Suppressor macrophage treated with lipopolysaccharide for 4 hours (primary cell): ENCODE data around the gene VEZT.

Experiments
- DNase-seq: peaks from one replicate; pipeline ENCODE4 v3.0.0-alpha.2; 2020

VEZT gene

GRCh38 chr12:95200128-95200894 lies 17.3 kb upstream of the VEZT start:
- DNase-seq, result peak; percentile 39

GRCh38 chr12:95201056-95201670 lies 16.4 kb upstream of the VEZT start:
- DNase-seq, result no peak

- peak; percentile 43 for DNase-seq
These were observed 14.7 kb upstream of the VEZT start for GRCh38 chr12:95202691-95203486.

GRCh38 chr12:95203487-95204030 lies 14.0 kb upstream of the VEZT start:
- no peak for DNase-seq

GRCh38 chr12:95204141-95204866 lies 13.3 kb upstream of the VEZT start:
- peak; percentile 85 for DNase-seq

- DNase-seq, result peak; percentile 56
These were observed 12.5 kb upstream of the VEZT start for GRCh38 chr12:95205016-95205624.

- DNase-seq, result peak; percentile 75
These were observed 11.9 kb upstream of the VEZT start for GRCh38 chr12:95205685-95206084.

- DNase-seq, result no peak
These were observed 10.7 kb upstream of the VEZT start for GRCh38 chr12:95206916-95207315.

- DNase-seq, result no peak
These were observed 10.2 kb upstream of the VEZT start for GRCh38 chr12:95207407-95207806.

GRCh38 chr12:95208678-95209077 lies 8.9 kb upstream of the VEZT start:
- DNase-seq, result no peak

GRCh38 chr12:95212586-95212985 lies 5.0 kb upstream of the VEZT start:
- peak; percentile 72 for DNase-seq

GRCh38 chr12:95213119-95213518 lies 4.5 kb upstream of the VEZT start:
- no peak for DNase-seq

GRCh38 chr12:95213928-95214327 lies 3.7 kb upstream of the VEZT start:
- no peak for DNase-seq

- no peak for DNase-seq
These were observed 3.1 kb upstream of the VEZT start for GRCh38 chr12:95214466-95214865.

- peak; percentile 75 for DNase-seq
These were observed 1.7 kb upstream of the VEZT start for GRCh38 chr12:95215949-95216348.

- DNase-seq, result no peak
These were observed 763 bp upstream of the VEZT start for GRCh38 chr12:95216711-95217376.

- DNase-seq, result peak; percentile 49
These were observed 835 bp downstream of the VEZT start for GRCh38 chr12:95218150-95219133.

- no peak for DNase-seq
These were observed 2.6 kb downstream of the VEZT start for GRCh38 chr12:95220190-95220589.

GRCh38 chr12:95220726-95221125 lies 3.1 kb downstream of the VEZT start:
- DNase-seq, result no peak
